H9 (cell line): Measurements from ENCODE around the gene FBN3. TPM values are rescaled to one million over a fixed set of nuclear protein-coding genes. Genes with fewer than 3 reads are reported as not detected.

Experiments
- DNase-seq: peaks from one replicate; pipeline ENCODE4 v3.0.0-alpha.2; 2017
- H2AFZ ChIP-seq: one replicate; pipeline ENCODE4 v1.6.1; 2013; ENCODE audit warnings: mild to moderate bottlenecking, low read length, control low read depth, moderate library complexity
- H2AK5ac ChIP-seq: 2 replicates; pipeline ENCODE4 v1.6.1; 2013; ENCODE audit warnings: low read length, control low read depth, mixed read lengths; ENCODE audit not compliant: insufficient read length
- H2BK120ac ChIP-seq: one replicate; pipeline ENCODE4 v1.6.1; 2013; ENCODE audit warnings: low read depth, mild to moderate bottlenecking, low read length, control low read depth, inconsistent platforms; ENCODE audit not compliant: poor library complexity, severe bottlenecking
- H2BK12ac ChIP-seq: 2 replicates; pipeline ENCODE4 v1.6.1; 2013; ENCODE audit warnings: low read length, control low read depth, mixed read lengths, low read depth; ENCODE audit not compliant: insufficient read length
- H2BK15ac ChIP-seq: 2 replicates; pipeline ENCODE4 v1.6.1; 2013; ENCODE audit warnings: low read depth, low read length, control low read depth
- H2BK20ac ChIP-seq: one replicate; pipeline ENCODE4 v1.6.1; 2013; ENCODE audit warnings: low read depth, mild to moderate bottlenecking, low read length, control low read depth, inconsistent platforms; ENCODE audit not compliant: poor library complexity, severe bottlenecking
- H2BK5ac ChIP-seq: 2 replicates; pipeline ENCODE4 v1.6.1; 2013; ENCODE audit warnings: low read length, control low read depth, mixed read lengths; ENCODE audit not compliant: insufficient read length
- H3K14ac ChIP-seq: 2 replicates; pipeline ENCODE4 v1.6.1; 2013; ENCODE audit warnings: low read length, control low read depth; ENCODE audit not compliant: insufficient read depth
- H3K18ac ChIP-seq: 2 replicates; pipeline ENCODE4 v1.6.1; 2013; ENCODE audit warnings: low read depth, mild to moderate bottlenecking, mixed read lengths, low read length, control low read depth; ENCODE audit not compliant: insufficient read length
- H3K23ac ChIP-seq: 2 replicates; pipeline ENCODE4 v1.6.1; 2013; ENCODE audit warnings: low read length, control low read depth, mixed read lengths, low read depth; ENCODE audit not compliant: insufficient read length
- H3K23me2 ChIP-seq: 2 replicates; pipeline ENCODE4 v1.6.1; 2013; ENCODE audit warnings: low read depth, mild to moderate bottlenecking, mixed read lengths, low read length, control low read depth; ENCODE audit not compliant: insufficient read length, poor library complexity, severe bottlenecking
- H3K27ac ChIP-seq: 2 replicates; pipeline ENCODE4 v1.5.1; 2013; ENCODE audit warnings: low read length, control low read depth, mixed read lengths, low read depth; ENCODE audit not compliant: insufficient read length
- H3K27me3 ChIP-seq: 2 replicates; pipeline ENCODE4 v1.6.1; 2013; ENCODE audit warnings: low read length, control low read depth, inconsistent platforms; ENCODE audit not compliant: insufficient read depth
- H3K4ac ChIP-seq: 2 replicates; pipeline ENCODE4 v1.6.1; 2013; ENCODE audit warnings: low read depth, mild to moderate bottlenecking, control low read depth, inconsistent platforms, low read length, moderate library complexity
- H3K4me1 ChIP-seq: 2 replicates; pipeline ENCODE4 v1.6.1; 2013; ENCODE audit warnings: low read length, control low read depth, inconsistent platforms; ENCODE audit not compliant: insufficient read depth
- H3K4me2 ChIP-seq: 2 replicates; pipeline ENCODE4 v1.6.1; 2013; ENCODE audit warnings: low read length, control low read depth, mixed read lengths; ENCODE audit not compliant: insufficient read length, insufficient read depth
- H3K56ac ChIP-seq: 2 replicates; pipeline ENCODE4 v1.6.1; 2013; ENCODE audit warnings: low read depth, mild to moderate bottlenecking, mixed read lengths, low read length, control low read depth; ENCODE audit not compliant: insufficient read length
- H3K79me1 ChIP-seq: 2 replicates; pipeline ENCODE4 v1.6.1; 2013; ENCODE audit warnings: low read depth, mild to moderate bottlenecking, moderate library complexity, low read length, control low read depth, inconsistent platforms; ENCODE audit not compliant: insufficient read depth, poor library complexity, severe bottlenecking
- H3K79me2 ChIP-seq: 2 replicates; pipeline ENCODE4 v1.6.1; 2013; ENCODE audit warnings: low read length, control low read depth, inconsistent platforms; ENCODE audit not compliant: insufficient read depth
- H3K9ac ChIP-seq: 2 replicates; pipeline ENCODE4 v1.6.1; 2013; ENCODE audit warnings: low read length, control low read depth, mixed read lengths; ENCODE audit not compliant: insufficient read length; ENCODE audit errors: extremely low read depth
- H3K9me3 ChIP-seq: one replicate; pipeline ENCODE4 v1.6.1; 2013; ENCODE audit warnings: low read depth, low read length, inconsistent platforms; ENCODE audit not compliant: control insufficient read depth
- H3T11ph ChIP-seq: one replicate; pipeline ENCODE4 v1.6.1; 2013; ENCODE audit warnings: mild to moderate bottlenecking, low read length, control low read depth, inconsistent platforms
- H4K20me1 ChIP-seq: one replicate; pipeline ENCODE4 v1.6.1; 2013; ENCODE audit not compliant: control insufficient read depth, insufficient read length, insufficient read depth
- H4K5ac ChIP-seq: 2 replicates; pipeline ENCODE4 v1.6.1; 2013; ENCODE audit warnings: low read depth, mild to moderate bottlenecking, mixed read lengths, low read length, control low read depth; ENCODE audit not compliant: insufficient read length
- H4K8ac ChIP-seq: replicated peaks from 2 replicates; pipeline ENCODE4 v1.6.1; 2013; ENCODE audit warnings: low read length, control low read depth, mixed read lengths, low read depth; ENCODE audit not compliant: insufficient read length
- H4K91ac ChIP-seq: 2 replicates; pipeline ENCODE4 v1.6.1; 2013; ENCODE audit warnings: low read depth, mild to moderate bottlenecking, moderate library complexity, mixed read lengths, low read length, control low read depth; ENCODE audit not compliant: insufficient read length
- H3K27ac Mint-ChIP-seq, 3 experiments: 2 replicates in 2 of 3; 3 replicates in 1 of 3; pipeline ENCODE4 v1.8.0; 2020 to 2021; ENCODE audit warnings: mixed read lengths in 3 of 3, mild to moderate bottlenecking in 1 of 3, moderate library complexity in 1 of 3
- H3K27me3 Mint-ChIP-seq: 2 replicates; pipeline ENCODE4 v1.8.0; 2021; ENCODE audit warnings: low read depth, mild to moderate bottlenecking, moderate library complexity, mixed read lengths
- H3K36me3 Mint-ChIP-seq, 3 experiments: 2 replicates in 2 of 3; 3 replicates in 1 of 3; pipeline ENCODE4 v1.8.0; 2020 to 2021; ENCODE audit warnings: low read depth in 3 of 3, mixed read lengths in 3 of 3; ENCODE audit not compliant: insufficient read depth in 1 of 3
- H3K4me1 Mint-ChIP-seq, 2 experiments: 2 replicates each; pipeline ENCODE4 v1.8.0; 2020; ENCODE audit warnings: mixed read lengths in 2 of 2
- H3K4me3 Mint-ChIP-seq, 2 experiments: 2 replicates in 1 of 2; 3 replicates in 1 of 2; pipeline ENCODE4 v1.8.0; 2020 to 2021; ENCODE audit warnings: mild to moderate bottlenecking in 2 of 2, mixed read lengths in 2 of 2, moderate library complexity in 1 of 2
- H3K9me3 Mint-ChIP-seq, 2 experiments: 2 replicates in 1 of 2; 3 replicates in 1 of 2; pipeline ENCODE4 v1.8.0; 2020; ENCODE audit warnings: mild to moderate bottlenecking in 2 of 2, mixed read lengths in 2 of 2, moderate library complexity in 1 of 2
- WGBS: extraction: QIAGEN DNeasy Blood & Tissue Kit; methylation state at CpG from one replicate; pipeline ENCODE4 v1.1.7; 2013; ENCODE audit warnings: missing lambda C conversion rate, low lambda C conversion rate, mixed read lengths; ENCODE audit not compliant: insufficient read length; ENCODE audit errors: extremely low coverage; 5-methylcytosine and 5-hydroxymethylcytosine counted together
- total RNA-seq: library from RNA; stranded (reverse); gene quantifications from 2 replicates; pipeline ENCODE4 v1.2.1, GENCODE V29; 2021
- TF ChIP-seq, protein P1 (sequence below): fragments of 200-600 bp; sonication (generic); conservative IDR thresholded peaks from 3 replicates; pipeline ENCODE4 v1.8.0; 2021; ENCODE audit warnings: antibody characterized with exemption, mild to moderate bottlenecking

Gene FBN3
- total RNA-seq, 1 experiment from 2014 or later: 31.0 TPM

DNA sequence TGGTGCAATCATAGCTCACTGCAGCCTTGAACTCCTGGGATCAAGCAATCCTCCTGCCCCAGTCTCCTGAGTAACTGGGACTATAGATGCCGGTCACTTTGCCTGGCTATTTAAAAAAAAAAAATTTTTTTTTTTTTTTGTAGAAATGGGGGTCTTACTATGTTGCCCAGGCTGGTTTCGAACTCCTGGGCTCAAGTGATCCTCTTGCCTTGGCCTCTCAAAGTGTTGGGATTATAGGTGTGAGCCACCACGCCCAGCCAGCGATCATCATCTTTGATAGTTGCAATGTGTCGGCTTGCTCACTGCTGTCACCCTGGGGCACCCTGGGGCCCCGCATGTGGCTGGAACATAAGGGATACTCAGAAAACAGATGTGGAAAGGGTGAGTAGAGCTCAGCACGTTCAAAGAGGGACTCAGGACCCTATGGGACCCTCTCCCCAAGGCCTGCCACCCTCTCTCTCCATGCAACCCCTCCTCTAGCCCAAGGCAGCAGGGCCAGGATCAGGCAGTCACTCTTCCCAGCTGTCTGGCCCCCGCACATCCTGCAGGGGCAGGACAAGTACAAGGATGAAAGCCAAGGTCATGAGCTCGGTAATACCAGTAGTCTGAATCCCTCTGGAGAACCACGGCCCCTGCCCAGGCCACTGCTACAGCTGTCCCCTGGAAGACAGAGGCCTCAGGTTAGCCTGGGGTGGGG is 103.4 kb downstream of the FBN3 start:
- Histone ChIP-seq H4K20me1 (no peaks in the 10 kb centered on the region), H3T11ph (no peak overlapping the region), H2AK5ac (no peak overlapping the region), H2BK15ac (no peak overlapping the region), H4K8ac (no peak overlapping the region), H3K23ac (no peak overlapping the region), H3K9ac (no peak overlapping the region), H3K27me3 (no peaks in the 10 kb centered on the region), H3K4me1 (no peaks in the 10 kb centered on the region), H2BK5ac (no peak overlapping the region), H2BK20ac (no peak overlapping the region), H3K79me1 (no peaks in the 10 kb centered on the region), H3K79me2 (no peaks in the 10 kb centered on the region), H3K23me2 (peaks cover 3% of the 10 kb centered on the region), H3K18ac (no peak overlapping the region), H2AFZ (no peak overlapping the region), H3K14ac (no peak overlapping the region), H3K4ac (no peak overlapping the region), H3K9me3 (no peaks in the 10 kb centered on the region), H3K27ac (no peak overlapping the region), H4K91ac (no peak overlapping the region), H3K4me2 (no peak overlapping the region), H4K5ac (no peak overlapping the region), H3K56ac (no peak overlapping the region), H2BK120ac (no peak overlapping the region), H2BK12ac (no peak overlapping the region)
- Mint-ChIP-seq H3K4me1 (peaks cover under 1 to 10% of the 10 kb centered on the region in 2 experiments; a peak in 3 of 4 replicates), H3K27ac (no peak overlapping the region), H3K4me3 (no peak overlapping the region), H3K9me3 (no peaks in the 10 kb centered on the region; a peak in 2 of 5 replicates), H3K36me3 (no peaks in the 10 kb centered on the region), H3K27me3 (peaks cover 42% of the 10 kb centered on the region)
- TF ChIP-seq, protein P1, sequence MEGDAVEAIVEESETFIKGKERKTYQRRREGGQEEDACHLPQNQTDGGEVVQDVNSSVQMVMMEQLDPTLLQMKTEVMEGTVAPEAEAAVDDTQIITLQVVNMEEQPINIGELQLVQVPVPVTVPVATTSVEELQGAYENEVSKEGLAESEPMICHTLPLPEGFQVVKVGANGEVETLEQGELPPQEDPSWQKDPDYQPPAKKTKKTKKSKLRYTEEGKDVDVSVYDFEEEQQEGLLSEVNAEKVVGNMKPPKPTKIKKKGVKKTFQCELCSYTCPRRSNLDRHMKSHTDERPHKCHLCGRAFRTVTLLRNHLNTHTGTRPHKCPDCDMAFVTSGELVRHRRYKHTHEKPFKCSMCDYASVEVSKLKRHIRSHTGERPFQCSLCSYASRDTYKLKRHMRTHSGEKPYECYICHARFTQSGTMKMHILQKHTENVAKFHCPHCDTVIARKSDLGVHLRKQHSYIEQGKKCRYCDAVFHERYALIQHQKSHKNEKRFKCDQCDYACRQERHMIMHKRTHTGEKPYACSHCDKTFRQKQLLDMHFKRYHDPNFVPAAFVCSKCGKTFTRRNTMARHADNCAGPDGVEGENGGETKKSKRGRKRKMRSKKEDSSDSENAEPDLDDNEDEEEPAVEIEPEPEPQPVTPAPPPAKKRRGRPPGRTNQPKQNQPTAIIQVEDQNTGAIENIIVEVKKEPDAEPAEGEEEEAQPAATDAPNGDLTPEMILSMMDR: no peak
- WGBS: no CpG with 5 or more reads among the region's 10 CpGs
- no peak for DNase-seq
